Activated T-helper 2 cell treated with anti-CD3 and anti-CD28 coated beads, Interferon-gamma antibody, Interleukin-2, Interleukin-4, amounts not matched to agents 10 μg/mL and 5 μg/mL and 100 μg/mL, durations not matched to agents 14 hours and 24 hours and 36 hours (primary cell): Measurements from ENCODE around the gene DEXI. TPM values are rescaled to one million over a fixed set of nuclear protein-coding genes. Genes with fewer than 3 reads are reported as not detected.
"Not testable (repeated sequence)": the region's sequence is repeated elsewhere in the genome, so short reads cannot be mapped to it uniquely, and the experiment has no call there.

Source experiments
- DNase-seq: peaks from one replicate; pipeline ENCODE4 v3.0.0; 2021; ENCODE audit warnings: low spot score
- H3K27ac Mint-ChIP-seq: one replicate; pipeline ENCODE4 v1.8.0; 2021; ENCODE audit warnings: mixed read lengths
- H3K27me3 Mint-ChIP-seq: one replicate; pipeline ENCODE4 v1.8.0; 2021; ENCODE audit warnings: low read depth, mixed read lengths
- H3K36me3 Mint-ChIP-seq: one replicate; pipeline ENCODE4 v1.8.0; 2021; ENCODE audit warnings: low read depth, mixed read lengths
- H3K4me1 Mint-ChIP-seq: one replicate; pipeline ENCODE4 v1.8.0; 2021; ENCODE audit warnings: low read depth, mixed read lengths
- H3K4me3 Mint-ChIP-seq: one replicate; pipeline ENCODE4 v1.8.0; 2021; ENCODE audit warnings: low read depth, mild to moderate bottlenecking, moderate library complexity, mixed read lengths
- H3K9me3 Mint-ChIP-seq: one replicate; pipeline ENCODE4 v1.8.0; 2021; ENCODE audit warnings: mixed read lengths
- intact Hi-C: fragments of 100-400 bp; cut with micrococcal nuclease; formaldehyde crosslinking; loops from one replicate; pipeline ENCODE4 v1.15.1; 2023
- total RNA-seq: library from RNA; stranded (reverse); gene quantifications from 2 replicates; pipeline ENCODE4 v1.2.3, GENCODE V29; 2022

The DEXI gene
- total RNA-seq, 1 donor from 2014 or later: 38.5 TPM

GRCh38 chr16:10927497-10928112 is 14.7 kb downstream of the DEXI start:
- H3K27ac Mint-ChIP-seq: no peak overlapping the region
- no peaks in the 10 kb centered on the region for H3K9me3 Mint-ChIP-seq
- no peak overlapping the region for H3K4me3 Mint-ChIP-seq
- H3K27me3 Mint-ChIP-seq: no peaks in the 10 kb centered on the region
- peaks cover 2% of the 10 kb centered on the region for H3K4me1 Mint-ChIP-seq
- intact Hi-C loops: no loop called here
- H3K36me3 Mint-ChIP-seq: peaks cover 39% of the 10 kb centered on the region
- no peak for DNase-seq

- Mint-ChIP-seq H3K4me1 (peaks cover 2% of the 10 kb centered on the region), H3K27me3 (no peaks in the 10 kb centered on the region), H3K27ac (no peak overlapping the region), H3K36me3 (peaks cover 39% of the 10 kb centered on the region), H3K4me3 (no peak overlapping the region), H3K9me3 (no peaks in the 10 kb centered on the region)
- intact Hi-C loops: no loop called here
- no peak for DNase-seq
Measured at GRCh38 chr16:10926867-10927266, 15.4 kb downstream of the DEXI start.

GRCh38 chr16:10926094-10926493 is 16.2 kb downstream of the DEXI start:
- Mint-ChIP-seq H3K27ac (no peak overlapping the region), H3K4me1 (peaks cover 2% of the 10 kb centered on the region), H3K36me3 (peaks cover 32% of the 10 kb centered on the region), H3K9me3 (no peaks in the 10 kb centered on the region), H3K4me3 (no peak overlapping the region), H3K27me3 (no peaks in the 10 kb centered on the region)
- no peak for DNase-seq
- intact Hi-C loops: no loop called here

- DNase-seq, H3K27me3 Mint-ChIP-seq, H3K4me3 Mint-ChIP-seq, H3K27ac Mint-ChIP-seq, intact Hi-C loops, H3K9me3 Mint-ChIP-seq, H3K4me1 Mint-ChIP-seq: not testable (repeated sequence)
- H3K36me3 Mint-ChIP-seq: peaks cover 30% of the 10 kb centered on the region
Measured at GRCh38 chr16:10925285-10925684, 17.0 kb downstream of the DEXI start.

GRCh38 chr16:10923650-10924214 is 18.5 kb downstream of the DEXI start:
- no peak overlapping the region for H3K4me3 Mint-ChIP-seq
- intact Hi-C loops: no loop called here
- no peaks in the 10 kb centered on the region for H3K27me3 Mint-ChIP-seq
- peaks cover 30% of the 10 kb centered on the region for H3K36me3 Mint-ChIP-seq
- no peaks in the 10 kb centered on the region for H3K9me3 Mint-ChIP-seq
- peaks cover 2% of the 10 kb centered on the region for H3K4me1 Mint-ChIP-seq
- H3K27ac Mint-ChIP-seq: no peak overlapping the region
- DNase-seq: no peak

GRCh38 chr16:10923146-10923649 is 19.1 kb downstream of the DEXI start:
- Mint-ChIP-seq H3K27me3 (no peaks in the 10 kb centered on the region), H3K4me3 (no peak overlapping the region), H3K4me1 (peaks cover 6% of the 10 kb centered on the region), H3K27ac (no peak overlapping the region), H3K36me3 (peaks cover 30% of the 10 kb centered on the region), H3K9me3 (no peaks in the 10 kb centered on the region)
- no peak for DNase-seq
- intact Hi-C loops: no loop called here

GRCh38 chr16:10922328-10923145 is 19.7 kb downstream of the DEXI start:
- Mint-ChIP-seq H3K27me3 (no peaks in the 10 kb centered on the region), H3K27ac (no peak overlapping the region), H3K4me3 (no peak overlapping the region), H3K36me3 (peaks cover 26% of the 10 kb centered on the region), H3K4me1 (peaks cover 8% of the 10 kb centered on the region), H3K9me3 (no peaks in the 10 kb centered on the region)
- intact Hi-C loops: no loop called here
- no peak for DNase-seq

- no peak overlapping the region for H3K4me3 Mint-ChIP-seq
- no peaks in the 10 kb centered on the region for H3K27me3 Mint-ChIP-seq
- intact Hi-C loops: no loop called here
- peaks cover 9% of the 10 kb centered on the region for H3K4me1 Mint-ChIP-seq
- H3K36me3 Mint-ChIP-seq: peaks cover 25% of the 10 kb centered on the region
- DNase-seq: no peak
- no peaks in the 10 kb centered on the region for H3K9me3 Mint-ChIP-seq
- no peak overlapping the region for H3K27ac Mint-ChIP-seq
Measured at GRCh38 chr16:10921536-10922327, 20.5 kb downstream of the DEXI start.

GRCh38 chr16:10920726-10921427 is 21.4 kb downstream of the DEXI start:
- H3K27me3 Mint-ChIP-seq: no peaks in the 10 kb centered on the region
- no peak overlapping the region for H3K4me3 Mint-ChIP-seq
- no peak overlapping the region for H3K27ac Mint-ChIP-seq
- H3K9me3 Mint-ChIP-seq: no peaks in the 10 kb centered on the region
- H3K36me3 Mint-ChIP-seq: peaks cover 26% of the 10 kb centered on the region
- intact Hi-C loops: no loop called here
- DNase-seq: no peak
- H3K4me1 Mint-ChIP-seq: peaks cover 14% of the 10 kb centered on the region

GRCh38 chr16:10919003-10919351 is 23.3 kb downstream of the DEXI start:
- no peak for DNase-seq
- Mint-ChIP-seq H3K9me3 (no peaks in the 10 kb centered on the region), H3K4me1 (peaks cover 24% of the 10 kb centered on the region), H3K27me3 (no peaks in the 10 kb centered on the region), H3K4me3 (no peak overlapping the region), H3K27ac (no peak overlapping the region), H3K36me3 (peaks cover 21% of the 10 kb centered on the region)
- intact Hi-C loops: loop anchor here (2.0 to 10.0 kb wide), 6 partner anchors 48 to 654 kb away; partner anchors contain the start of gene TVP23A

GRCh38 chr16:10918294-10919002 is 23.8 kb downstream of the DEXI start:
- Mint-ChIP-seq H3K9me3 (no peaks in the 10 kb centered on the region), H3K36me3 (peaks cover 17% of the 10 kb centered on the region), H3K27ac (no peak overlapping the region), H3K27me3 (no peaks in the 10 kb centered on the region), H3K4me3 (no peak overlapping the region), H3K4me1 (peaks cover 24% of the 10 kb centered on the region)
- DNase-seq: peak; percentile 74
- intact Hi-C loops: loop anchor here (1.0 to 10.0 kb wide), 7 partner anchors 48 to 654 kb away; partner anchors contain the start of gene TVP23A
